Measurements from ENCODE around the gene DNAJC22.
"Not testable (repeated sequence)": the region's sequence is repeated elsewhere in the genome, so short reads cannot be mapped to it uniquely, and the experiment has no call there.

The DNAJC22 gene

GRCh38 chr12:49375406-49375805, 28.7 kb downstream of the DNAJC22 start:
- DNase-seq (ENCODE audit: low read depth): no peak

DNA sequence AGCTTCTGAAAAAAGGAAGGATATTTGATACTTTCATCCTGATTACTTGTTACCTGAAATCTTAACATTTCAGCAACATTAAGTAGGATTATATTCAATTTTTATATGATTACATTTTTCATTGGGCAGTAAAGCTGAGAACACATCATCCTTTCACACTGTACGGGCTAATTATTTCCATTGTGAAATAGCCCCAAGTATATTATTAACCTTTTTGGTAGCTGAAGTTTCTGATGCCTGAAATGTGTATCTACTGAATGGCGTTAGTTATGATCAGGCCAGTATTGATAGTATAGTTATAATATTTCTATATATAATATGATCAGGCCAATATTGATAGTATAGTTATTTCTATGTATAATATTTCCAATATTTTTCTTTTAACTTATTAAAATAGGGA, 30.7 kb downstream of the DNAJC22 start:
- DNase-seq (ENCODE audit: low read depth): no peak

GRCh38 chr12:49380184-49380583, 33.5 kb downstream of the DNAJC22 start:
- not testable (repeated sequence) for DNase-seq (ENCODE audit: low read depth)

DNA sequence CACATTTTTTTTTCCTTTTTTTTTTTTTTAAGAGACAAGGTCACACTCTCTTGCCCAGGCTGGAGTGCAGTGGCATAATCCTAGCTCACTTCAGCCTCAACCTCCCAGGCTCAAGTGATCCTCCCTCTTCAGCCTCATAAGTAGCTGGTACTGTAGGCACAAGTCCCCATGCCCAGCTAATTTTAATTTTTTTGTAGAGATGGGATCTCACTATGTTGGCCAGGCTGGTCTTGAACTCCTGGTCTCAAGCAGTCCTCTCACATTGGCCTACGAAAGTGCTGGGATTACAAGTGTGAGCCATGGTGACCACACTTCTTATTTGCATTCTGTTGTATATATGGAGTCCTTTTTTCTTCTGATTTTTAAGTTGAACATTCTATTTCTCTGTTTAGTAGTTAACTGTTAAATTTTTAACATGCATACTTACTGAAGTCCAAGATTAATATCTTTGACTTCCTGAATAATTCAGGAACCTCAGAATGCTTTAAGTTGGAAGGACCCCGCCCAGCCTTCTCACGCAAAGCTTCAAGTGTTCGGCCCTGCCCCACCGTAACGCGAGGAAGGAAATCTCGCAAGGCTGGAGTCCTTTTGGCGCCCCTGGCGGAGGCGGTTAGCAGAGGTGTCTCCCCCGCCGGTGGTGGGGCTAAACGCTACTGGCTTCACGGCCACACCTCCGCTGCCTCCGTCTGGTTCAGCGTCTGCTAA, 42.1 kb downstream of the DNAJC22 start:
- DNase-seq (ENCODE audit: low read depth): no peak

DNA sequence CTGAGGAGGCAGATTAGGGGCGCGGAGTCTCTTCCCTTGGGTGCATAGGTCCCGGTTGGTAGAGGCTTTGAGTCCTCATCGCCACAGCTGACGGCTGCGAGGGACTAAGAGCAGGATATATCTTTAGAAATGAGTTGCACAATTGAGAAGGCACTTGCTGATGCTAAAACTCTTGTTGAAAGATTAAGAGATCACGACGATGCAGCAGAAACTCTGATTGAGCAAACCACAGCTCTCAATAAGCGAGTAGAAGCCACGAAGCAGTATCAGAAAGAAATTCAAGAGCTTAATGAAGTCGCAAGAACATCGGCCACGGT, 42.7 kb downstream of the DNAJC22 start:
- DNase-seq (ENCODE audit: low read depth): no peak

DNA sequence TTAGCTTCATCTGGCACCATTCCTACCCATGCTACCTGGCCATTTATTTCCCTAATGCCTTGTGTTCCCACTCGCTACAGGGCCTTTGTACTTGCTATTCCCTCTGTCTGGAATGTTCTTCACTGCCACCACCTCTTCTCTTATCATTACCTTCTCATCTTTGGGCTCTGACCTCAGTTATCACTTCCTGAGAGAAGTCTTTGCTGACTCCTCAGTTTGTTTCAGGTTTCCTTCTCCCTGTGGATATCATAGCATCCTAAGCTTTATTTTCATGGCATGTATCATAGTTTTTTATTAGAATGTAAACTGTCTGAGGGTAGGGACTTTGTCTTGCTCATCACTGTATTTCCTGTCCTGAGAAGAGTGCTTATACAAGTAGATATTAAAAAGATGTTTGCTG, 50.3 kb downstream of the DNAJC22 start:
- DNase-seq (ENCODE audit: low read depth): no peak

DNA sequence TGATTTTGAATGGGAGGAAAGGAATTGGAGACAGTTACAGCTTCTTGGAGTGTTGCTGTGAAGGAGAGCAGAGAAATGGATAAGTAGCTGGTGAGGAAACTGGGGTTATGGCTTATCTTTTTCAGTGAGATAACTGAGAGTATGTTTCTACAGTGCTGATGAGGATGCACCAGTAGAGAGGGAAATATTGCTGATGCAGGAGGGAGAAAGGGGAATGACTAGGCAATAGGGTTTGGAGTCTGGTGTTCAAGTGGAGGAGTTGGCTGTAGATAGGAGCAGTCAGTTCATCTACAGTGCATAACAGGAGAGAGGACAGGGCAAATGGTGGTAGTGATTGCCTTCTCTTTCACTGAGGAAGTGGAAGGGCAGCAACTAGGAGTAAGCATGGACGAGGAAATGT, 53.6 kb downstream of the DNAJC22 start:
- no peak for DNase-seq (ENCODE audit: low read depth)

Data from iris pigment epithelial cell (primary cell).